Left hindlimb (tissue), 1 donor: ENCODE data around the gene DOCK1.

Experiments used
- DNase-seq: peaks from one replicate; pipeline ENCODE4 v3.0.0-alpha.2; 2018

DOCK1 gene

GRCh38 chr10:127234306-127234800 lies 329.1 kb downstream of the DOCK1 start:
- DNase-seq = no peak

- no peak for DNase-seq
These were observed 331.0 kb downstream of the DOCK1 start for GRCh38 chr10:127236266-127236665.

- no peak for DNase-seq
These were observed 337.7 kb downstream of the DOCK1 start for GRCh38 chr10:127242914-127243313.

GRCh38 chr10:127243490-127244272 lies 338.5 kb downstream of the DOCK1 start:
- DNase-seq = no peak

GRCh38 chr10:127245456-127245855 lies 340.2 kb downstream of the DOCK1 start:
- no peak for DNase-seq

- no peak for DNase-seq
These were observed 344.8 kb downstream of the DOCK1 start for GRCh38 chr10:127250031-127250430.

GRCh38 chr10:127252818-127253217 lies 347.6 kb downstream of the DOCK1 start:
- DNase-seq = no peak

GRCh38 chr10:127254276-127254675 lies 349.0 kb downstream of the DOCK1 start:
- no peak for DNase-seq

GRCh38 chr10:127257395-127257794 lies 352.2 kb downstream of the DOCK1 start:
- DNase-seq = no peak

GRCh38 chr10:127259347-127259746 lies 354.1 kb downstream of the DOCK1 start:
- no peak for DNase-seq

GRCh38 chr10:127262606-127263005 lies 357.4 kb downstream of the DOCK1 start:
- no peak for DNase-seq

GRCh38 chr10:127265288-127265687 lies 360.1 kb downstream of the DOCK1 start:
- DNase-seq = no peak

- DNase-seq = no peak
These were observed 361.2 kb downstream of the DOCK1 start for GRCh38 chr10:127266431-127266830.

GRCh38 chr10:127267442-127267841 lies 362.2 kb downstream of the DOCK1 start:
- DNase-seq = no peak

GRCh38 chr10:127272076-127272475 lies 366.8 kb downstream of the DOCK1 start:
- DNase-seq = no peak

GRCh38 chr10:127275272-127275671 lies 370.0 kb downstream of the DOCK1 start:
- no peak for DNase-seq

- no peak for DNase-seq
These were observed 370.7 kb downstream of the DOCK1 start for GRCh38 chr10:127275793-127276450.

- DNase-seq = no peak
These were observed 371.7 kb downstream of the DOCK1 start for GRCh38 chr10:127276794-127277462.

- DNase-seq = no peak
These were observed 372.8 kb downstream of the DOCK1 start for GRCh38 chr10:127278001-127278400.

- no peak for DNase-seq
These were observed 374.1 kb downstream of the DOCK1 start for GRCh38 chr10:127279334-127279774.

GRCh38 chr10:127280446-127280845 lies 375.2 kb downstream of the DOCK1 start:
- no peak for DNase-seq

- no peak for DNase-seq
These were observed 377.8 kb downstream of the DOCK1 start for GRCh38 chr10:127283017-127283416.

GRCh38 chr10:127283576-127283975 lies 378.3 kb downstream of the DOCK1 start:
- DNase-seq = no peak

GRCh38 chr10:127290850-127291249 lies 385.6 kb downstream of the DOCK1 start:
- no peak for DNase-seq
